BLaER1 treated with 17β-estradiol and CSF1 and Interleukin-3, amounts not matched to agents 10 nM and 100 nM (cell line): ENCODE data around the gene NXPH4.

Experiments used
- H3K27ac ChIP-seq, 11 experiments: shearing (Covaris generic); formaldehyde crosslinking; 2 replicates each; pipeline ENCODE4 v1.8.1; 2022
- H3K27me3 ChIP-seq, 11 experiments: shearing (Covaris generic); formaldehyde crosslinking; 2 replicates each; pipeline ENCODE4 v1.8.1; 2022
- H3K36me3 ChIP-seq, 11 experiments: shearing (Covaris generic); formaldehyde crosslinking; 2 replicates each; pipeline ENCODE4 v1.8.1; 2022
- H3K4me1 ChIP-seq, 10 experiments: shearing (Covaris generic); formaldehyde crosslinking; 2 replicates each; pipeline ENCODE4 v1.8.1; 2022
- H3K4me2 ChIP-seq, 11 experiments: shearing (Covaris generic); formaldehyde crosslinking; 2 replicates each; pipeline ENCODE4 v1.8.1; 2022
- H3K4me3 ChIP-seq, 10 experiments: shearing (Covaris generic); formaldehyde crosslinking; 2 replicates each; pipeline ENCODE4 v1.8.1; 2022
- H3K9ac ChIP-seq, 11 experiments: shearing (Covaris generic); formaldehyde crosslinking; 2 replicates each; pipeline ENCODE4 v1.8.1; 2022
- H3K9me3 ChIP-seq, 11 experiments: shearing (Covaris generic); formaldehyde crosslinking; replicated peaks in 1 of 11; 2 replicates each; pipeline ENCODE4 v1.8.1; 2022
- H4K20me1 ChIP-seq, 11 experiments: shearing (Covaris generic); formaldehyde crosslinking; 2 replicates each; pipeline ENCODE4 v1.8.1; 2022
- Cebpa-rat ChIP-seq, 11 experiments: shearing (Covaris generic); IDR thresholded peaks; 2 replicates each; pipeline ENCODE4 v1.8.1; 2022

NXPH4 gene

DNA sequence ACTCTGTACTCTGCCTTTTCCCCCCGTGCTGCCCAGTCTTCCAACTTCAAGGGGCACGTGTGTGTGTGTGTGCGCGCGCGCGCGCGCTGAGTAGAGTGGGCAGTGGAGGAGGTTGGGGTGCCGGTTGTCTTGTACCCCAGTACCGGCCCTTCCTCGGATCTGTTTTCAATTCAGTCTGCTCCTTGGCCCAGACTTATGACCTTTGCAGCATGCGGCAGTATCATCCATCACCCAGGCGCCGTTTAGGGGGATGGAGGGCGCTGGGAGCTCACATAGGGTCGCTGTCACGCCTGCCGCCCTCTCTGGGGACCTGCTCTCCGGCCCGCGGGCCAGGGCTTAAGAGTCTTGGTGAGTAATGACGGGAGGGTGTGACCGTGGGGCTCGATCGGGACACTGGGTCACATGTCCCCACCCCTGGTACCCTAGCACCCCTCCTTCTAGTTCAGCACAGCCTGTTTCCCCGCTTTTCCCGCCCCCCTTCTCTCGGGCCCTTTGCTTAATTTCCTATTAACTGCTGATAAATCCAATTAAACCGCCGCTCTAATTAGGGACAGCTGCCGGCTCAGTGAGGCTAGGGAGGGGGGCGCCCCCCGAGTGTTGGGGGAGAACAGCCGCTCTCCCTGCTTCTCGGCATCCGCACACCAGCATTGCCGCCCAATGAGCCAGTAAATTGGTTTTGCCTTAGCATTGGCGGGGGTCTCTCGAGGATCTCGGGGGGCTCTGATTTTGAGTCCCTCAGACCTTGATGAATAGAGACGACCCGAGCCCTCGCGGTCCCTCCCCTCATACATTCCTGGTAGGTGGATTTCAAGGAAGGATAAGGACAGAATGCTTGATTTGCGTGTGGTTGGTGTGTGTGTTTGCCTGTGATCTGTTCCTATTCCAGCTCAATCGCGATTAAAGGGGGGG, 25.1 kb downstream of the NXPH4 start:
- peak overlapping the region; percentile 92 to 100 (median 99) for H3K4me2 ChIP-seq
- peaks cover 56 to 84% (median 78%) of the 10 kb centered on the region in 10 experiments for H3K4me1 ChIP-seq
- H3K4me3 ChIP-seq = peak overlapping the region in 9 of 10 experiments; percentile 55 to 80 (median 65); a peak in 9 of 20 replicates
- no peaks in the 10 kb centered on the region for H3K36me3 ChIP-seq
- no peak overlapping the region for H3K27ac ChIP-seq
- TF ChIP-seq Cebpa-rat (IDR thresholded peaks at IDR 0.05) = no peak
- H3K9me3 ChIP-seq = no peaks in the 10 kb centered on the region
- peaks cover 9 to 64% (median 50%) of the 10 kb centered on the region in 11 experiments; a peak in 20 of 22 replicates for H4K20me1 ChIP-seq
- H3K9ac ChIP-seq = peak overlapping the region in 3 of 11 experiments; percentile 71 to 87 (median 78); a peak in 4 of 22 replicates
- peaks cover 73 to 94% (median 88%) of the 10 kb centered on the region in 11 experiments for H3K27me3 ChIP-seq

DNA sequence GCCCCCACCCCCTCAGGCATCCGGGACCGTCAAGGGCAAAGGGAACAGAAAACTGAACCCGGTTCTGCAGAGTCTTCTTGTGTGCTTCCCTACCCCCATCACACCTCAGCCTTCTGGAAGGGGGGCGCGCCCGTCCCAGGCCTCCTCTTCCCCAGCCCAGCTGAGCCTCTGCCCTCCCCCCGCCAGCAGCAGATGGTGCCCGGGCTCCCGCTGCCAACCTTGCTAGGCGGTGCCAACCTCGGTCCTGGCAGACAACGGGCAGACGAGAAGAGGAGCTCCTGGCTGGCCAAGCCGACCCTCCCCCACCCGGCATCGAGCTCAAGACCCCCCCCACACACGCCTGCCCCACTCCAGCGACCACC, 25.7 kb downstream of the NXPH4 start:
- Histone ChIP-seq H4K20me1 (peaks cover 9 to 58% (median 43%) of the 10 kb centered on the region in 11 experiments; a peak in 20 of 22 replicates), H3K36me3 (no peaks in the 10 kb centered on the region), H3K4me2 (peak overlapping the region; percentile 92 to 100 (median 99)), H3K27ac (no peak overlapping the region), H3K27me3 (peaks cover 67 to 87% (median 82%) of the 10 kb centered on the region in 11 experiments), H3K9me3 (no peaks in the 10 kb centered on the region), H3K4me1 (peaks cover 56 to 83% (median 76%) of the 10 kb centered on the region in 10 experiments), H3K9ac (peak overlapping the region in 1 of 11 experiments; percentile 37; a peak in 1 of 22 replicates), H3K4me3 (peak overlapping the region; percentile 43 to 64 (median 52); a peak in 18 of 20 replicates)
- TF ChIP-seq Cebpa-rat (IDR thresholded peaks at IDR 0.05) = no peak

DNA sequence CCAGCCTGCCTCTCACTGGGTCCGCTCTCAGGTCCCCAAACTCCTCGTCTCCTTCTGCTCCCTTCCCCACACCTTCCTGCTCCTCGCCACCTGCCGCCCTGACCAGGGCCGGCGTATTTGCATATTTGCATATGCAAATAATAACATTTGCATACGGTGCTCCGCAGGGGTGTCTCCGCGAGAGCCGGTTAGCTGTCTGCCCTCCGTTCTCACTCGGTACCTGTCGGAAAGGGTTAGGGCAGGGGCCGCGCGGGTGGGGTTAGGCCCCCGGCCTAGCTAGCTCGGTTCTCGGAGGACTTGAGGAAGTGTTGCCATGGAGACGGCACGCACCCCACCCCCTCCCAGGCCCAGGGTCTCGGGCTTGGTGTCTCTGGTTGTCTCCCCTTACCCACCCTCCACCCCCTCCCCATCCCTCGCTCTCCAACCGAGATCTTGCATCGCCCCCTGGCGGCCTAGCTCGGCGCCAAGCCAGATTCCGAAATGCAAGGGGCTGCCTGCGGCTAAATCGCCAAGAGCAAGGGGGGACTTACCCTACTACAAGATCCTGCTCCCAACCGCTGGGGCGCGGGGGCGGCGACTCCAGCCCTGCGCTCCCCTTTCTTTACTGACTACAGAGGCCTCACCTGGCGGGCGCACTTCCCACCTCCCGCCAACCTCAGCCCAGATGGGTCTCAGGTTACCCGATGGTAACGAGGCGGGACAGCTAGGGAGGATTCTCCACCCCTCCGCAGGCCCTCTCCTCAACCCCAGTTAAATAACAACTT, 26.3 kb downstream of the NXPH4 start:
- H3K9me3 ChIP-seq = no peaks in the 10 kb centered on the region
- H3K27me3 ChIP-seq = peaks cover 61 to 81% (median 76%) of the 10 kb centered on the region in 11 experiments
- no peaks in the 10 kb centered on the region for H3K36me3 ChIP-seq
- H3K4me2 ChIP-seq = peak overlapping the region; percentile 92 to 100 (median 99)
- peaks cover 9 to 52% (median 37%) of the 10 kb centered on the region in 11 experiments; a peak in 20 of 22 replicates for H4K20me1 ChIP-seq
- peaks cover 51 to 77% (median 70%) of the 10 kb centered on the region in 10 experiments for H3K4me1 ChIP-seq
- no peak overlapping the region for H3K27ac ChIP-seq
- H3K4me3 ChIP-seq = peak overlapping the region; percentile 43 to 64 (median 52)
- no peak for TF ChIP-seq Cebpa-rat (IDR thresholded peaks at IDR 0.05)
- H3K9ac ChIP-seq = peak overlapping the region in 4 of 11 experiments; percentile 41 to 68 (median 56); a peak in 6 of 22 replicates

DNA sequence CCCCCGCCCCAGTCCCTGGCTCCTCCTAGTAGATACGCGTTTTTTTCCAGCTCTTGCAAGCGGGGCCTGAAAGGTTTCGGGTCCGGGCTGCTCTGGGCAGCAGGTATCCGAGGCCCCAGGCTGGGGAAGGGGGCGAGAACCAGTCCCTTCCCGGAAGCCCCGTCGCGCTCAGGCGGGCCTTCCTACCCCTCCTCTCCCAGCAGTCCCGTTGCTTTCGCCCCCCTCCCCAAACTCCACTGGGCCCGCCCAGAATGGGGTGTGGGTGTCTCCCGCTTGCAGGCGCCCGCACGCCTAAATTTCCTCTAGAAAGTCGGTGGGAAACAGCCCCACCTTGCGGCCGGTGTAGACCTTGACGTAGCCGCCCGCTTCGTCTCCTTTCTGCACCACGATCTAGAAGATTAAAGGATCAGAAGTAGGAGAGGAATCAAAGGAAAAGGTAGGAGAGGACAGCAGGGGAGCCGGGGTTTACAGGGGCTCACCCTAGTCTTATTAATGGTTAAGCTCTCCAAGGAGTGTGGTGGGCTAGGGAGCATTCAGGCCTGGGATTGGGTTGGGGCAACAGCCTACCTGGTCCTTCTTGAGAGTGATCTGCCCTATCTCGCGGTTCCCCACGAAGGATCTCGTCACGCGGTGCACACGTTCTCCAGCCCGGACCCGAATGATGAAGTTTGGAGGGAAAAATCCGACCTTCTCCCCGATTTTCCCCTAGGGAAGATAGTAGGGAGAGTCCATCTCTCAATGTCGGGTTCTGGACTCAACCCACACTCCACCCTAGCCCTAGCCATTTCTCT, 27.1 kb downstream of the NXPH4 start:
- peak overlapping the region in 5 of 11 experiments; percentile 24 to 64 (median 51); a peak in 9 of 22 replicates for H3K9ac ChIP-seq

DNA sequence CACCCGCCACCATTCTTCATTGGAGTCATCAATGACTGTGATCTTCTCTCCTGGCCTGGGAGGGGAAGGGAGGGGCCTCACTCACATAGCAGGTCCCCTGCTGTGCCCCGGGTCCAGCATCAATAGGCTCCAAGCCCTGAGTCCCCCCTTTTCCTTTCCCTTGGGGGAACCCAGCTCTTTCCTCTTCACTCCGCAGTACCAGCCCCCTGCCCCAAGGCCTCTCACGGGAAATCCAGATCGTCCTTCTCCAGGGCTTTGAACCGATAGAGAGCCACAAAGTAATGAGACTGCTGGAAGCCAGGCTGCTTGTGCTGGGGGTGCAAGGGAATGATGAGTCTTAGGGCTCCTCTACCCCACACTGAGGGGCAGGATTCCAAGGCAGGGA, 27.7 kb downstream of the NXPH4 start:
- peak overlapping the region in 1 of 10 experiments; percentile 52; a peak in 1 of 20 replicates for H3K4me3 ChIP-seq

More for the DNA sequence above, 27.1 kb downstream of the NXPH4 start:
- peaks cover 9 to 44% (median 29%) of the 10 kb centered on the region in 11 experiments; a peak in 19 of 22 replicates for H4K20me1 ChIP-seq
- peak overlapping the region; percentile 43 to 64 (median 52) for H3K4me3 ChIP-seq
- no peak overlapping the region for H3K27ac ChIP-seq
- H3K27me3 ChIP-seq = peaks cover 53 to 73% (median 67%) of the 10 kb centered on the region in 11 experiments
- peak overlapping the region; percentile 92 to 100 (median 99) for H3K4me2 ChIP-seq
- H3K36me3 ChIP-seq = no peaks in the 10 kb centered on the region
- TF ChIP-seq Cebpa-rat (IDR thresholded peaks at IDR 0.05) = no peak
- H3K4me1 ChIP-seq = peaks cover 42 to 73% (median 65%) of the 10 kb centered on the region in 10 experiments
- no peaks in the 10 kb centered on the region for H3K9me3 ChIP-seq

DNA sequence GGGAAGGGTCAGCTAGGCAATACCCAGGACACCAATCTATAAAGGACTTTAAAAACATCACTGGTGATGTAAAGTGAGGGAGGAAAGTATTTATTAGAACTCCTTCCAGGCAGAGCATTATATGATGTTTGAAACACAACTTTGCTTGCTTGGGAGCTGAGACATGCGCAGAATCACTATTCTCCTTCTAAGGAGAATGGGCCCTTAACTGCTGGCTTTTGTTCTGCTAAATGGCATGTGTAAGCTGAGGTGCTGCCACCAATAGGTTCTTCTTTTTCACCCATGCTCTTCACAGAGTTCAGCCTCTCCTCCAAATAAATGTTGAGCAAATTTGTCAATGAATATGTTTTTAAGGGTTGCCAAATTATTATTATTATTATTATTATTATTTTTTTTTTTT, 30.4 kb downstream of the NXPH4 start:
- TF ChIP-seq Cebpa-rat (IDR thresholded peaks at IDR 0.05) = no peak
- H3K4me1 ChIP-seq = peaks cover 23 to 56% (median 49%) of the 10 kb centered on the region in 10 experiments
- no peak overlapping the region for H3K27ac ChIP-seq
- no peak overlapping the region for H3K4me3 ChIP-seq
- H3K9me3 ChIP-seq = no peaks in the 10 kb centered on the region
- H3K36me3 ChIP-seq = no peaks in the 10 kb centered on the region
- peaks cover 31 to 40% (median 34%) of the 10 kb centered on the region in 11 experiments for H3K27me3 ChIP-seq
- H4K20me1 ChIP-seq = peaks cover 4 to 27% (median 12%) of the 10 kb centered on the region in 11 experiments; a peak in 17 of 22 replicates
- H3K9ac ChIP-seq = no peak overlapping the region
- H3K4me2 ChIP-seq = no peak overlapping the region

More for the DNA sequence above, 27.7 kb downstream of the NXPH4 start:
- H3K27me3 ChIP-seq = peaks cover 50 to 67% (median 62%) of the 10 kb centered on the region in 11 experiments
- no peak overlapping the region for H3K9ac ChIP-seq
- peak overlapping the region in 9 of 11 experiments; percentile 92 to 100 (median 98); a peak in 14 of 22 replicates for H3K4me2 ChIP-seq
- H3K9me3 ChIP-seq = no peaks in the 10 kb centered on the region
- no peaks in the 10 kb centered on the region for H3K36me3 ChIP-seq
- H3K4me1 ChIP-seq = peaks cover 43 to 73% (median 67%) of the 10 kb centered on the region in 10 experiments
- H3K27ac ChIP-seq = no peak overlapping the region
- no peak for TF ChIP-seq Cebpa-rat (IDR thresholded peaks at IDR 0.05)
- peaks cover 9 to 41% (median 27%) of the 10 kb centered on the region in 11 experiments; a peak in 18 of 22 replicates for H4K20me1 ChIP-seq

DNA sequence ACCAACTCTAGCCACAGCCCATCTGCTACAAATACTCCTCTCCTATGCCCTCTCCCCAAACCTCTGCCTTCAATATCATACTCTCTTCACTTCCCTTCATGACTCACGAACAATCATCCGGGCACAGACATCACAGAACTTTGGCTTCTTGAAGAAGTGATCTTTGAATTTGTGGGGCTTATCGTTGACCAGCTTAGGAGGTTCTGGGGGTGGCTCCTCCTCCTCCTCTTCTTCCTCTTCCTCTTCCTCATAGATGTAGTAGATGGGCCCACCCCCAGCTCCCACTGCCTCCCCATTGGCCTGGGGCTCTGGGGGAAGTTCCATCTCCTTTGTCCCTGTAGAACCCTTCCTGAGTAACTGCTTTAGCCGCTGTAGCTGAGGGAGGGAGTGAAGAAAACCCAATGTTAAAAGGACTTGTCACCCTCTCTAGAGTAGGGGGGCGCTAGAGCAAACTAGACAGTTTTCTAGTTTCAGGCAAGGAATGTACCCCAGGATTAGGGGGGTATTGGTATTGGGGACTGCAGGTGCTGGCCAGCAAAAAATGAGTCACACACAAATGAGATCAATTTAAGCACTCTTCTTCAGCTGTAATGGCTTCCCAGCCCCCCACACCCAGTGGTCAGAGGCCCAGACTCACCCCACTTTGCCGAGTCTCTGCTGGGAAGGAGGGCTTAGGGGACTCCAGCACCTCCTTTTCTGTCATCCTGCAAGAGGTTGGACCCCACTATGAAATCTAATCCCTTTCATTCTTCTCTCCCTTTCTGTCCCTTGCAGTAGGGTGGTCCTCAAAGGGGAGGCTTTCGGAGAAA, 32.5 kb downstream of the NXPH4 start:
- Histone ChIP-seq H3K9ac (peak overlapping the region in 1 of 11 experiments; percentile 39; a peak in 2 of 22 replicates), H3K4me3 (peak overlapping the region in 5 of 10 experiments; percentile 17 to 49 (median 29); a peak in 11 of 20 replicates), H4K20me1 (peaks cover 0 to 8% (median 2%) of the 10 kb centered on the region in 11 experiments; a peak in 6 of 22 replicates), H3K27ac (peak overlapping the region in 7 of 11 experiments; percentile 18 to 59 (median 29); a peak in 12 of 22 replicates), H3K9me3 (no peaks in the 10 kb centered on the region), H3K27me3 (peaks cover 10 to 19% (median 13%) of the 10 kb centered on the region in 11 experiments), H3K4me1 (peaks cover 10 to 35% (median 29%) of the 10 kb centered on the region in 10 experiments), H3K4me2 (peak overlapping the region; percentile 30 to 90 (median 74)), H3K36me3 (peaks cover 0 to 9% (median 1%) of the 10 kb centered on the region in 11 experiments; a peak in 5 of 22 replicates)
- TF ChIP-seq Cebpa-rat (IDR thresholded peaks at IDR 0.05) = no peak
